HepG2 (cell line): ENCODE data around the gene ASXL1. TPM values are rescaled to one million over a fixed set of nuclear protein-coding genes. Genes with fewer than 3 reads are reported as not detected.

ENCODE experiments used
- AGO1 ChIP-seq: fragments of 200-400 bp; formaldehyde crosslinking; IDR thresholded peaks from 2 replicates; pipeline ENCODE4 v1.6.1; 2017; ENCODE audit warnings: mild to moderate bottlenecking, low read depth, low read length, moderate library complexity; ENCODE audit not compliant: poor library complexity, severe bottlenecking
- CEBPG ChIP-seq: IDR thresholded peaks from 2 replicates; pipeline ENCODE4 v1.6.1; 2016
- ELF4 ChIP-seq: sonication (generic); formaldehyde crosslinking; IDR thresholded peaks from 2 replicates; pipeline ENCODE4 v1.5.0; 2020; ENCODE audit warnings: missing genetic modification reagents, mild to moderate bottlenecking, moderate library complexity, borderline replicate concordance
- GABPA ChIP-seq, 2 experiments: IDR thresholded peaks; 2 replicates each; pipeline ENCODE4 v1.6.1; 2011 to 2016; ENCODE audit warnings: low read depth in 2 of 2, low read length in 1 of 2, missing biosample characterization in 1 of 2, missing genetic modification characterization in 1 of 2
- HNRNPH1 ChIP-seq: fragments of 200-400 bp; formaldehyde crosslinking; optimal IDR thresholded peaks from 2 replicates; pipeline ENCODE3; 2017; ENCODE audit warnings: mild to moderate bottlenecking, low read depth, low read length
- KDM5B ChIP-seq: sonication (generic); formaldehyde crosslinking; IDR thresholded peaks from 2 replicates; pipeline ENCODE4 v1.4.0; 2020; ENCODE audit warnings: missing genetic modification reagents, mild to moderate bottlenecking, borderline replicate concordance
- NAIF1 ChIP-seq: sonication (generic); formaldehyde crosslinking; IDR thresholded peaks from 2 replicates; pipeline ENCODE4 v1.5.0; 2020; ENCODE audit warnings: mild to moderate bottlenecking, missing genetic modification reagents, borderline replicate concordance
- PPARG ChIP-seq: conservative IDR thresholded peaks from 2 replicates; pipeline ENCODE4 v1.6.1; 2016; ENCODE audit warnings: missing biosample characterization, missing genetic modification reagents
- RBM22 ChIP-seq: fragments of 200-400 bp; formaldehyde crosslinking; optimal IDR thresholded peaks from 2 replicates; pipeline ENCODE3; 2017; ENCODE audit warnings: mild to moderate bottlenecking, low read length, moderate library complexity
- RBM39 ChIP-seq: fragments of 200-400 bp; formaldehyde crosslinking; IDR thresholded peaks from one replicate; pipeline ENCODE4 v1.6.1; 2018; ENCODE audit warnings: antibody characterized with exemption, mild to moderate bottlenecking, low read depth, low read length; ENCODE audit not compliant: poor library complexity, severe bottlenecking
- RFXANK ChIP-seq: IDR thresholded peaks from 2 replicates; pipeline ENCODE4 v1.6.1; 2016
- SOX5 ChIP-seq: IDR thresholded peaks from 2 replicates; pipeline ENCODE4 v1.6.1; 2016; ENCODE audit warnings: borderline replicate concordance
- SRF ChIP-seq: IDR thresholded peaks from 2 replicates; pipeline ENCODE4 v1.6.1; 2011; ENCODE audit warnings: mild to moderate bottlenecking, low read depth, low read length, moderate library complexity
- SYNCRIP ChIP-seq: fragments of 200-400 bp; formaldehyde crosslinking; IDR thresholded peaks from 2 replicates; pipeline ENCODE4 v1.6.1; 2018; ENCODE audit warnings: mild to moderate bottlenecking, low read depth, low read length; ENCODE audit not compliant: insufficient read depth
- ZNF121 ChIP-seq: sonication (generic); formaldehyde crosslinking; IDR thresholded peaks from 2 replicates; pipeline ENCODE4 v1.5.0; 2020; ENCODE audit warnings: mild to moderate bottlenecking, missing genetic modification reagents
- ZNF496 ChIP-seq: sonication (generic); formaldehyde crosslinking; IDR thresholded peaks from 2 replicates; pipeline ENCODE4 v1.8.1; 2023; ENCODE audit warnings: mild to moderate bottlenecking, moderate library complexity, missing genetic modification reagents; ENCODE audit not compliant: insufficient replicate concordance
- ZNF614 ChIP-seq: IDR thresholded peaks from 2 replicates; pipeline ENCODE4 v1.6.1; 2018; ENCODE audit warnings: missing biosample characterization, missing genetic modification reagents, inconsistent platforms, borderline replicate concordance
- polyA plus RNA-seq, 8 experiments: library from polyadenylated mRNA; depleted of rRNA in 3 of 8; stranded (reverse) in 7 of 8; unstranded in 1 of 8; fragments of >200 nt; fragmentation: Illumina TruSeq in 4 of 8; extraction: Trizol in 4 of 8; gene quantifications; 2 replicates each; pipeline versions ENCODE4 v1.2.1 to v1.2.3, GENCODE V29; 2011 to 2016; ENCODE audit warnings: low read depth in 4 of 8, missing spikeins in 1 of 8, mixed read lengths in 1 of 8; ENCODE audit not compliant: insufficient read depth in 1 of 8
- total RNA-seq, 5 experiments: library from RNA; depleted of rRNA; stranded (reverse); fragments of >200 nt; fragmentation: Illumina TruSeq; extraction: Trizol; gene quantifications; 2 replicates each; pipeline ENCODE4 v1.2.3, GENCODE V29; 2016; ENCODE audit warnings: low read depth in 1 of 5
- TF ChIP-seq, protein P1 (sequence below): IDR thresholded peaks from 2 replicates; pipeline ENCODE4 v1.6.1; 2016
- TF ChIP-seq, protein P2 (sequence below): sonication (generic); formaldehyde crosslinking; IDR thresholded peaks from 2 replicates; pipeline ENCODE4 v1.8.0; 2022; ENCODE audit warnings: mild to moderate bottlenecking, missing genetic modification reagents, moderate library complexity
- TF ChIP-seq, protein P3 (sequence below): sonication (generic); formaldehyde crosslinking; IDR thresholded peaks from 2 replicates; pipeline ENCODE4 v1.8.0; 2022; ENCODE audit warnings: missing genetic modification reagents, mild to moderate bottlenecking, moderate library complexity, borderline replicate concordance
- TF ChIP-seq, protein P4 (sequence below): sonication (generic); formaldehyde crosslinking; IDR thresholded peaks from 2 replicates; pipeline ENCODE4 v1.5.1; 2020; ENCODE audit warnings: missing genetic modification reagents, mild to moderate bottlenecking, borderline replicate concordance

The ASXL1 gene
- total and polyA plus RNA-seq, 2 of the 13 experiments (the other 11 are each of a cell fraction or from before 2014, with no cell fraction given) = 62.1 to 74.8 TPM

DNA sequence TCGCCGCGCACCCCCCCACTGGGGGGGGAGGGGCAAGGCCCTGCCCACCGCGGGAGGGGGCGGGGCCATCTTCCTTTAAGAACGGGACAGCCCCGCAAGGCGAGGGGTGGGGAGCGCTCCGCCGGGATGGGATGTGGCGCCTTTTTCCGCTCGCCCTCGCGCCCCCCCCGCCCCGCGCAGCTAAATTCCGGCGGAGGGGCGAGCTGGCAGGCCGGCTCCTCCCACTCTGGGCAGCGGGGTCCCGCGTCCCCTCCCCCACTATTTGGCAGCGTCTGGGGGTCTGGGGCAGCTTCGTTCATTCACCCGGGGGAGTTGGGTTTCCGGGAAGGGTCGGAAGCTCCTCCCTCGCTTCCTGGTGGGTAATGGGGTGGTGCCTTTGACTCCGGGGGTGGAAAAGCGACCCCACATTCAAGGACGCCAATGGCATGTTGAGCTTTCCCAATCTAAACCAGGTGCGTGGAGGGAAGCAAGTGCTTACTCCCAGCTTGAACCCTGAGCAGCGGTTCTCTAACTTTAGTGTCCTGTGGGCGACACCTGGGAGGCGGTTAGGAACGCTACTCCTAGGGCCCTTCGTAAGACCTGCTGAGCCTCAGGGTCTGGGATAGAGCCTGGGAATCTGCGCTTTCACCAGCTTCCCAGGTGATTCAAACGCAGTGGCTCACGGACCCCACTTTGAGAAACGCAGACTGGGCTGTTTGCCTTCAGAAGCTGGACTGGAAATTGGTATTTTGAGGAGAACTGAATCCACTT lies 927 bp downstream of the ASXL1 start (continued):
- TF ChIP-seq SRF (no peak), ELF4 (CRISPR knock-in tag) (0 out of 2 replicates have a peak, but pooled peaks have one; percentile 68), ZNF121 (peak; percentile 65), RBM22 (peak; percentile 89), GABPA (IDR thresholded peaks at IDR 0.05; ENCODE audit: low read depth, low read length) (peak; percentile 56), GABPA (CRISPR knock-in tag; IDR thresholded peaks at IDR 0.05; ENCODE audit: low read depth) (peak; percentile 78), RFXANK (CRISPR knock-in tag) (peak; percentile 90; the same call in 1 of the 2 replicates), RBM39 (peak; percentile 24), KDM5B (CRISPR knock-in tag) (peak; percentile 58; the same call in 1 of the 2 replicates), HNRNPH1 (no peak), CEBPG (peak; percentile 48), ZNF496 (no peak), NAIF1 (CRISPR knock-in tag) (no peak), SYNCRIP (no peak), ZNF614 (CRISPR knock-in tag) (no peak; the same call in 1 of the 2 replicates), PPARG (CRISPR knock-in tag) (peak; percentile 25; the same call in 1 of the 2 replicates), AGO1 (no peak), SOX5 (CRISPR knock-in tag) (no peak)
- TF ChIP-seq, protein P1, sequence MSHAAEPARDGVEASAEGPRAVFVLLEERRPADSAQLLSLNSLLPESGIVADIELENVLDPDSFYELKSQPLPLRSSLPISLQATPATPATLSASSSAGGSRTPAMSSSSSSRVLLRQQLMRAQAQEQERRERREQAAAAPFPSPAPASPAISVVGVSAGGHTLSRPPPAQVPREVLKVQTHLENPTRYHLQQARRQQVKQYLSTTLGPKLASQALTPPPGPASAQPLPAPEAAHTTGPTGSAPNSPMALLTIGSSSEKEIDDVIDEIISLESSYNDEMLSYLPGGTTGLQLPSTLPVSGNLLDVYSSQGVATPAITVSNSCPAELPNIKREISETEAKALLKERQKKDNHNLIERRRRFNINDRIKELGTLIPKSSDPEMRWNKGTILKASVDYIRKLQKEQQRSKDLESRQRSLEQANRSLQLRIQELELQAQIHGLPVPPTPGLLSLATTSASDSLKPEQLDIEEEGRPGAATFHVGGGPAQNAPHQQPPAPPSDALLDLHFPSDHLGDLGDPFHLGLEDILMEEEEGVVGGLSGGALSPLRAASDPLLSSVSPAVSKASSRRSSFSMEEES (CRISPR knock-in tag) = no peak
- TF ChIP-seq, protein P2, sequence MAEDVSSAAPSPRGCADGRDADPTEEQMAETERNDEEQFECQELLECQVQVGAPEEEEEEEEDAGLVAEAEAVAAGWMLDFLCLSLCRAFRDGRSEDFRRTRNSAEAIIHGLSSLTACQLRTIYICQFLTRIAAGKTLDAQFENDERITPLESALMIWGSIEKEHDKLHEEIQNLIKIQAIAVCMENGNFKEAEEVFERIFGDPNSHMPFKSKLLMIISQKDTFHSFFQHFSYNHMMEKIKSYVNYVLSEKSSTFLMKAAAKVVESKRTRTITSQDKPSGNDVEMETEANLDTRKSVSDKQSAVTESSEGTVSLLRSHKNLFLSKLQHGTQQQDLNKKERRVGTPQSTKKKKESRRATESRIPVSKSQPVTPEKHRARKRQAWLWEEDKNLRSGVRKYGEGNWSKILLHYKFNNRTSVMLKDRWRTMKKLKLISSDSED (CRISPR knock-in tag) = no peak
- TF ChIP-seq, protein P3, sequence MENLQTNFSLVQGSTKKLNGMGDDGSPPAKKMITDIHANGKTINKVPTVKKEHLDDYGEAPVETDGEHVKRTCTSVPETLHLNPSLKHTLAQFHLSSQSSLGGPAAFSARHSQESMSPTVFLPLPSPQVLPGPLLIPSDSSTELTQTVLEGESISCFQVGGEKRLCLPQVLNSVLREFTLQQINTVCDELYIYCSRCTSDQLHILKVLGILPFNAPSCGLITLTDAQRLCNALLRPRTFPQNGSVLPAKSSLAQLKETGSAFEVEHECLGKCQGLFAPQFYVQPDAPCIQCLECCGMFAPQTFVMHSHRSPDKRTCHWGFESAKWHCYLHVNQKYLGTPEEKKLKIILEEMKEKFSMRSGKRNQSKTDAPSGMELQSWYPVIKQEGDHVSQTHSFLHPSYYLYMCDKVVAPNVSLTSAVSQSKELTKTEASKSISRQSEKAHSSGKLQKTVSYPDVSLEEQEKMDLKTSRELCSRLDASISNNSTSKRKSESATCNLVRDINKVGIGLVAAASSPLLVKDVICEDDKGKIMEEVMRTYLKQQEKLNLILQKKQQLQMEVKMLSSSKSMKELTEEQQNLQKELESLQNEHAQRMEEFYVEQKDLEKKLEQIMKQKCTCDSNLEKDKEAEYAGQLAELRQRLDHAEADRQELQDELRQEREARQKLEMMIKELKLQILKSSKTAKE (CRISPR knock-in tag) = peak; percentile 52
- TF ChIP-seq, protein P4, sequence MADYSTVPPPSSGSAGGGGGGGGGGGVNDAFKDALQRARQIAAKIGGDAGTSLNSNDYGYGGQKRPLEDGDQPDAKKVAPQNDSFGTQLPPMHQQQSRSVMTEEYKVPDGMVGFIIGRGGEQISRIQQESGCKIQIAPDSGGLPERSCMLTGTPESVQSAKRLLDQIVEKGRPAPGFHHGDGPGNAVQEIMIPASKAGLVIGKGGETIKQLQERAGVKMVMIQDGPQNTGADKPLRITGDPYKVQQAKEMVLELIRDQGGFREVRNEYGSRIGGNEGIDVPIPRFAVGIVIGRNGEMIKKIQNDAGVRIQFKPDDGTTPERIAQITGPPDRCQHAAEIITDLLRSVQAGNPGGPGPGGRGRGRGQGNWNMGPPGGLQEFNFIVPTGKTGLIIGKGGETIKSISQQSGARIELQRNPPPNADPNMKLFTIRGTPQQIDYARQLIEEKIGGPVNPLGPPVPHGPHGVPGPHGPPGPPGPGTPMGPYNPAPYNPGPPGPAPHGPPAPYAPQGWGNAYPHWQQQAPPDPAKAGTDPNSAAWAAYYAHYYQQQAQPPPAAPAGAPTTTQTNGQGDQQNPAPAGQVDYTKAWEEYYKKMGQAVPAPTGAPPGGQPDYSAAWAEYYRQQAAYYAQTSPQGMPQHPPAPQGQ (CRISPR knock-in tag) = peak; percentile 68; the same call in 1 of the 2 replicates
